ENCODE results near the gene FCHSD2. TPM values are rescaled to one million over a fixed set of nuclear protein-coding genes. Genes with fewer than 3 reads are reported as not detected.
"Not testable (repeated sequence)": the region's sequence is repeated elsewhere in the genome, so short reads cannot be mapped to it uniquely, and the experiment has no call there.

FCHSD2 gene
- total and polyA plus RNA-seq, 2 donors = 12.5 to 22.3 TPM

GRCh38 chr11:73123892-73124291, 18.2 kb downstream of the FCHSD2 start:
- not testable (repeated sequence) for H3K4me3 ChIP-seq (ENCODE audit: low read length in 2 of 2); H3K27ac ChIP-seq (ENCODE audit: low read depth in 1 of 2, low read length in 1 of 2); H3K4me1 ChIP-seq (ENCODE audit: control insufficient read depth in 2 of 2, insufficient read depth in 2 of 2, low read length in 2 of 2); H3K27me3 ChIP-seq (ENCODE audit: control insufficient read depth in 2 of 2, insufficient read depth in 1 of 2, low read length in 1 of 2); H3K9me3 ChIP-seq (ENCODE audit: control insufficient read depth in 2 of 2, insufficient read depth in 1 of 2, low read length in 1 of 2); DNase-seq (ENCODE audit: low read depth in 6 of 9, low spot score in 9 of 9)
- H3K36me3 ChIP-seq (ENCODE audit: control insufficient read depth in 2 of 2, insufficient read depth in 2 of 2, low read length in 1 of 2) = peaks cover 0 to 13% of the 10 kb centered on the region in 2 donors
- WGBS = 97% methylated on average over 4 of the region's 4 CpGs

GRCh38 chr11:73121692-73122091, 20.4 kb downstream of the FCHSD2 start:
- no peak overlapping the region for H3K4me3 ChIP-seq (ENCODE audit: low read length in 2 of 2)
- no peak overlapping the region for H3K27ac ChIP-seq (ENCODE audit: low read depth in 1 of 2, low read length in 1 of 2)
- peaks cover 0 to 2% of the 10 kb centered on the region in 2 donors for H3K9me3 ChIP-seq (ENCODE audit: control insufficient read depth in 2 of 2, insufficient read depth in 1 of 2, low read length in 1 of 2)
- peaks cover 0 to 9% of the 10 kb centered on the region in 2 donors for H3K36me3 ChIP-seq (ENCODE audit: control insufficient read depth in 2 of 2, insufficient read depth in 2 of 2, low read length in 1 of 2)
- no peaks in the 10 kb centered on the region for H3K4me1 ChIP-seq (ENCODE audit: control insufficient read depth in 2 of 2, insufficient read depth in 2 of 2, low read length in 2 of 2)
- no peak for DNase-seq (ENCODE audit: low read depth in 6 of 9, low spot score in 9 of 9)
- no peaks in the 10 kb centered on the region for H3K27me3 ChIP-seq (ENCODE audit: control insufficient read depth in 2 of 2, insufficient read depth in 1 of 2, low read length in 1 of 2)

- Histone ChIP-seq H3K4me3 (ENCODE audit: low read length in 2 of 2) (no peak overlapping the region), H3K36me3 (ENCODE audit: control insufficient read depth in 2 of 2, insufficient read depth in 2 of 2, low read length in 1 of 2) (peaks cover 5 to 14% of the 10 kb centered on the region in 2 donors), H3K4me1 (ENCODE audit: control insufficient read depth in 2 of 2, insufficient read depth in 2 of 2, low read length in 2 of 2) (no peaks in the 10 kb centered on the region), H3K27ac (ENCODE audit: low read depth in 1 of 2, low read length in 1 of 2) (no peak overlapping the region), H3K27me3 (ENCODE audit: control insufficient read depth in 2 of 2, insufficient read depth in 1 of 2, low read length in 1 of 2) (no peaks in the 10 kb centered on the region), H3K9me3 (ENCODE audit: control insufficient read depth in 2 of 2, insufficient read depth in 1 of 2, low read length in 1 of 2) (peaks cover 0 to 3% of the 10 kb centered on the region in 2 donors)
- DNase-seq (ENCODE audit: low read depth in 6 of 9, low spot score in 9 of 9) = no peak
- 95% methylated on average over 2 of the region's 2 CpGs for WGBS
Observed at GRCh38 chr11:73117071-73117470, 25.0 kb downstream of the FCHSD2 start.

GRCh38 chr11:73116636-73117035, 25.5 kb downstream of the FCHSD2 start:
- no peak for DNase-seq (ENCODE audit: low read depth in 6 of 9, low spot score in 9 of 9)
- peaks cover 0 to 3% of the 10 kb centered on the region in 2 donors for H3K9me3 ChIP-seq (ENCODE audit: control insufficient read depth in 2 of 2, insufficient read depth in 1 of 2, low read length in 1 of 2)
- H3K36me3 ChIP-seq (ENCODE audit: control insufficient read depth in 2 of 2, insufficient read depth in 2 of 2, low read length in 1 of 2) = peaks cover 5 to 14% of the 10 kb centered on the region in 2 donors
- WGBS = 97% methylated on average over 8 of the region's 8 CpGs
- H3K4me1 ChIP-seq (ENCODE audit: control insufficient read depth in 2 of 2, insufficient read depth in 2 of 2, low read length in 2 of 2) = no peaks in the 10 kb centered on the region
- H3K27me3 ChIP-seq (ENCODE audit: control insufficient read depth in 2 of 2, insufficient read depth in 1 of 2, low read length in 1 of 2) = no peaks in the 10 kb centered on the region
- no peak overlapping the region for H3K4me3 ChIP-seq (ENCODE audit: low read length in 2 of 2)
- no peak overlapping the region for H3K27ac ChIP-seq (ENCODE audit: low read depth in 1 of 2, low read length in 1 of 2)

- no peak overlapping the region for H3K4me3 ChIP-seq (ENCODE audit: low read length in 2 of 2)
- 98% methylated on average over 6 of the region's 6 CpGs for WGBS
- H3K27me3 ChIP-seq (ENCODE audit: control insufficient read depth in 2 of 2, insufficient read depth in 1 of 2, low read length in 1 of 2) = no peaks in the 10 kb centered on the region
- H3K36me3 ChIP-seq (ENCODE audit: control insufficient read depth in 2 of 2, insufficient read depth in 2 of 2, low read length in 1 of 2) = peaks cover 5 to 14% of the 10 kb centered on the region in 2 donors
- no peaks in the 10 kb centered on the region for H3K4me1 ChIP-seq (ENCODE audit: control insufficient read depth in 2 of 2, insufficient read depth in 2 of 2, low read length in 2 of 2)
- H3K27ac ChIP-seq (ENCODE audit: low read depth in 1 of 2, low read length in 1 of 2) = no peak overlapping the region
- peaks cover 0 to 3% of the 10 kb centered on the region in 2 donors for H3K9me3 ChIP-seq (ENCODE audit: control insufficient read depth in 2 of 2, insufficient read depth in 1 of 2, low read length in 1 of 2)
- DNase-seq (ENCODE audit: low read depth in 6 of 9, low spot score in 9 of 9) = no peak
Observed at GRCh38 chr11:73114835-73115220, 27.3 kb downstream of the FCHSD2 start.

- no peaks in the 10 kb centered on the region for H3K4me1 ChIP-seq (ENCODE audit: control insufficient read depth in 2 of 2, insufficient read depth in 2 of 2, low read length in 2 of 2)
- H3K27me3 ChIP-seq (ENCODE audit: control insufficient read depth in 2 of 2, insufficient read depth in 1 of 2, low read length in 1 of 2) = no peaks in the 10 kb centered on the region
- peaks cover 5 to 14% of the 10 kb centered on the region in 2 donors for H3K36me3 ChIP-seq (ENCODE audit: control insufficient read depth in 2 of 2, insufficient read depth in 2 of 2, low read length in 1 of 2)
- H3K4me3 ChIP-seq (ENCODE audit: low read length in 2 of 2) = no peak overlapping the region
- H3K9me3 ChIP-seq (ENCODE audit: control insufficient read depth in 2 of 2, insufficient read depth in 1 of 2, low read length in 1 of 2) = peaks cover 0 to 3% of the 10 kb centered on the region in 2 donors
- no peak for DNase-seq (ENCODE audit: low read depth in 6 of 9, low spot score in 9 of 9)
- no peak overlapping the region for H3K27ac ChIP-seq (ENCODE audit: low read depth in 1 of 2, low read length in 1 of 2)
- WGBS = 97% methylated on average over 4 of the region's 4 CpGs
Observed at GRCh38 chr11:73114110-73114834, 27.8 kb downstream of the FCHSD2 start.

GRCh38 chr11:73113426-73113825, 28.7 kb downstream of the FCHSD2 start:
- peaks cover 5 to 8% of the 10 kb centered on the region in 2 donors for H3K36me3 ChIP-seq (ENCODE audit: control insufficient read depth in 2 of 2, insufficient read depth in 2 of 2, low read length in 1 of 2)
- no peaks in the 10 kb centered on the region for H3K27me3 ChIP-seq (ENCODE audit: control insufficient read depth in 2 of 2, insufficient read depth in 1 of 2, low read length in 1 of 2)
- DNase-seq (ENCODE audit: low read depth in 6 of 9, low spot score in 9 of 9) = no peak
- no peaks in the 10 kb centered on the region for H3K4me1 ChIP-seq (ENCODE audit: control insufficient read depth in 2 of 2, insufficient read depth in 2 of 2, low read length in 2 of 2)
- no peak overlapping the region for H3K4me3 ChIP-seq (ENCODE audit: low read length in 2 of 2)
- peaks cover 0 to 3% of the 10 kb centered on the region in 2 donors for H3K9me3 ChIP-seq (ENCODE audit: control insufficient read depth in 2 of 2, insufficient read depth in 1 of 2, low read length in 1 of 2)
- 98% methylated on average over 6 of the region's 6 CpGs for WGBS
- no peak overlapping the region for H3K27ac ChIP-seq (ENCODE audit: low read depth in 1 of 2, low read length in 1 of 2)

GRCh38 chr11:73107597-73107996, 34.5 kb downstream of the FCHSD2 start:
- 97% methylated on average over 3 of the region's 3 CpGs for WGBS
- no peak overlapping the region for H3K4me3 ChIP-seq (ENCODE audit: low read length in 2 of 2)
- no peaks in the 10 kb centered on the region for H3K4me1 ChIP-seq (ENCODE audit: control insufficient read depth in 2 of 2, insufficient read depth in 2 of 2, low read length in 2 of 2)
- H3K9me3 ChIP-seq (ENCODE audit: control insufficient read depth in 2 of 2, insufficient read depth in 1 of 2, low read length in 1 of 2) = no peaks in the 10 kb centered on the region
- no peaks in the 10 kb centered on the region for H3K27me3 ChIP-seq (ENCODE audit: control insufficient read depth in 2 of 2, insufficient read depth in 1 of 2, low read length in 1 of 2)
- no peak for DNase-seq (ENCODE audit: low read depth in 6 of 9, low spot score in 9 of 9)
- no peak overlapping the region for H3K27ac ChIP-seq (ENCODE audit: low read depth in 1 of 2, low read length in 1 of 2)
- H3K36me3 ChIP-seq (ENCODE audit: control insufficient read depth in 2 of 2, insufficient read depth in 2 of 2, low read length in 1 of 2) = no peaks in the 10 kb centered on the region

- H3K36me3 ChIP-seq (ENCODE audit: control insufficient read depth in 2 of 2, insufficient read depth in 2 of 2, low read length in 1 of 2) = no peaks in the 10 kb centered on the region
- no peaks in the 10 kb centered on the region for H3K4me1 ChIP-seq (ENCODE audit: control insufficient read depth in 2 of 2, insufficient read depth in 2 of 2, low read length in 2 of 2)
- H3K27me3 ChIP-seq (ENCODE audit: control insufficient read depth in 2 of 2, insufficient read depth in 1 of 2, low read length in 1 of 2) = no peaks in the 10 kb centered on the region
- H3K4me3 ChIP-seq (ENCODE audit: low read length in 2 of 2) = no peak overlapping the region
- H3K27ac ChIP-seq (ENCODE audit: low read depth in 1 of 2, low read length in 1 of 2) = no peak overlapping the region
- H3K9me3 ChIP-seq (ENCODE audit: control insufficient read depth in 2 of 2, insufficient read depth in 1 of 2, low read length in 1 of 2) = no peaks in the 10 kb centered on the region
- WGBS = 97% methylated on average over 1 of the region's 1 CpG
- no peak for DNase-seq (ENCODE audit: low read depth in 6 of 9, low spot score in 9 of 9)
Observed at GRCh38 chr11:73106347-73106746, 35.8 kb downstream of the FCHSD2 start.

Measured in thymus (tissue), 11 donors.